ENCODE measurements around the gene MAPK8. TPM values are rescaled to one million over a fixed set of nuclear protein-coding genes. Genes with fewer than 3 reads are reported as not detected.

Gene MAPK8
- total and polyA plus RNA-seq, 10 donors = 5.2 to 61.4 (median 37.4) TPM

DNA sequence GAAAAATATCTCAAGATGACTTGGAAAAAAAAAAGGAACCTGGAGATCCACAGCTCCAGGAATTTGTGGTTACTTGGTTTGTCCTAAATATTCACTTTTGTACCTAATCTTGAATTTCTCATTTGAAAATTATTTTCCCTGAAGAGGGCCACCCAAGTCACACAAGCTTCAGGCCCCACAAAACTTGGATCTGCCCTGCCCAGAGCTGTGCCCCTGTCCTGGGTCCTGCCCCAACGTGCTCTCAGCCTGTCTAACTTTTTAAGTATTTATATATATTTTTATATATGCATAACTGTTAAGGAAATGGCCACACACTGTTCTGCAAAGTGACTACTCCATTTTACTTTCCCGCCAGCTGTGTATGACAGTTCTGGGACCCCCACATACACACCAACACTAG, 174.9 kb downstream of the MAPK8 start:
- H3K4me3 ChIP-seq = no peak overlapping the region
- no peaks in the 10 kb centered on the region for H3K9me3 ChIP-seq
- TF ChIP-seq POLR2A (IDR thresholded peaks at IDR 0.05) (no peak), CTCF (IDR thresholded peaks at IDR 0.05 in 8 of 11, conservative IDR thresholded peaks at IDR 0.05 in 3 of 11) (no peak), POLR2AphosphoS5 (IDR thresholded peaks at IDR 0.05) (no peak)
- intact Hi-C loops (cut with DNase I; ENCODE audit: low total_unique reads) = no loop called here
- H3K4me1 ChIP-seq = no peaks in the 10 kb centered on the region
- peaks cover 0 to 21% (median 0%) of the 10 kb centered on the region in 7 donors for H3K27me3 ChIP-seq (replicated peaks in 1 of 7)
- no peak for DNase-seq
- WGBS, 5 donors = 56 to 72% (median 63%) methylated on average over 2 of the region's 2 CpGs
- H3K36me3 ChIP-seq = no peaks in the 10 kb centered on the region
- no peak overlapping the region for H3K27ac ChIP-seq

DNA sequence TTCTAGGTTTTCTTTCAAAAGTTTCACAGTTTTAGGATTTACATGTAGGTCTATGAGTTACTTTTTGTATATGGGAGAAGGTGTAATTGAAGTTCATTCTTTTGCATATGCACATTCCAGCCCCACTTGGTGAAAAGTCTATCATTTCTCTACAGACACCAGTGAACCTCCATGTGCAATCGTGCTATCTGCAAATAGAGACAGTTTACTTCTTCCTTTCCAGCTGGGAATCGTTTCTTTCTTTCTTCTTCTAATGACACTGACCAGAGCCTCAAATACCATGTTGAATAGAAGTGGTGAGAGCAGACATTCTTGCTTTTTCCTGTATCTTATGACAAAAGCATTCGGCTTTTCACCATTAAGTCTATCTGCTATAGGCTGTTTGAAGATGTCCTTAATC, 175.7 kb downstream of the MAPK8 start:
- H3K36me3 ChIP-seq = no peaks in the 10 kb centered on the region
- H3K9me3 ChIP-seq = peaks cover 0 to 3% (median 0%) of the 10 kb centered on the region in 8 donors
- H3K27ac ChIP-seq = no peak overlapping the region
- DNase-seq = no peak
- H3K27me3 ChIP-seq (replicated peaks in 1 of 7) = peaks cover 0 to 17% (median 0%) of the 10 kb centered on the region in 7 donors
- no peak overlapping the region for H3K4me3 ChIP-seq
- 70 to 80% (median 74%) methylated on average over 3 of the region's 3 CpGs for WGBS, 5 donors
- intact Hi-C loops (cut with DNase I; ENCODE audit: low total_unique reads) = no loop called here
- TF ChIP-seq CTCF (IDR thresholded peaks at IDR 0.05 in 8 of 11, conservative IDR thresholded peaks at IDR 0.05 in 3 of 11) (no peak), POLR2A (IDR thresholded peaks at IDR 0.05) (no peak), POLR2AphosphoS5 (IDR thresholded peaks at IDR 0.05) (no peak)
- no peaks in the 10 kb centered on the region for H3K4me1 ChIP-seq

DNA sequence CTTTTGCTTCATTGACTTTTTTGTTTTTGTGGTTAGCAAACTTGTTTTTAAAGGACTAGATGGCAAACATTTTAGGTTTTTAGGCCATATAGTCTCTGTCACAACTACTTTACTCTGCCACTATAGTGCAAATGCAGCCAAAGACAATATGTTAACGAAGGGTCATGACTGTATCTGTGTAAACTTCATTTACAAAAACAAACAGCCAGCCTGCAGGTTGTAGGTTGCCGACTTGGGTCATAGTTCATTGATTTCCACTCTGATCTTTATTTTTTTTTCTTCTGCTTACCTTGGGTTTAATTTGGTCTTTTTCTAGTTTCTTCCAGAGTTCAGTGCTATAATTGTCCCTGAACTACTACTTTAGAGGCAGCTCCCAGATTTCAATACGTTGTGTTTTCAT, 178.4 kb downstream of the MAPK8 start:
- Histone ChIP-seq H3K36me3 (no peaks in the 10 kb centered on the region), H3K4me1 (no peaks in the 10 kb centered on the region), H3K27me3 (replicated peaks in 1 of 7) (peaks cover 0 to 9% (median 0%) of the 10 kb centered on the region in 7 donors), H3K9me3 (peaks cover 0 to 3% (median 0%) of the 10 kb centered on the region in 8 donors), H3K4me3 (no peak overlapping the region), H3K27ac (no peak overlapping the region)
- intact Hi-C loops (cut with DNase I; ENCODE audit: low total_unique reads) = no loop called here
- TF ChIP-seq CTCF (IDR thresholded peaks at IDR 0.05 in 8 of 11, conservative IDR thresholded peaks at IDR 0.05 in 3 of 11) = no peak
- no peak for TF ChIP-seq POLR2A (IDR thresholded peaks at IDR 0.05)
- TF ChIP-seq POLR2AphosphoS5 (IDR thresholded peaks at IDR 0.05) = no peak
- no peak for DNase-seq
- 75 to 83% (median 79%) methylated on average over 3 of the region's 3 CpGs for whole genome bisulfite sequencing, 5 donors

DNA sequence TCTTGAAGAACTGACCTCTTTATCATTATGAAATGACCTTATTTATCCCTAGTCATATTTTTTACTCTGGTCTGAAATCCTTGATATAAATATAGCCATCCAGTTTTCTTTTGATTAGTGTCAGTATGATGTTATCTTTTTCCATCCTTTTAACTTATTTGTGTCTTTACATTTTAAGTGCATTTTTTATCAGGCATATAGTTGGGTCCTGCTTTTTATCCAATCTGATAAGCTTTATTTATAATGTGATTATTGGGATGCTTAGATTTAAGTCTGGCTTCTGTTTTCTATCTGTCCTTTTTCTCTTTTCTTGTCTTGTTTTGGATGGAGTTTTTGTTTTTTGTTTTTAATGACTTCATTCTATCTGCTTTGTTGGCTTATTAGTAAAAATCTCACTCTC, 179.2 kb downstream of the MAPK8 start:
- no peak overlapping the region for H3K27ac ChIP-seq
- DNase-seq = no peak
- no peak overlapping the region for H3K4me3 ChIP-seq
- H3K9me3 ChIP-seq = peaks cover 0 to 3% (median 0%) of the 10 kb centered on the region in 8 donors
- H3K27me3 ChIP-seq (replicated peaks in 1 of 7) = peaks cover 0 to 4% (median 0%) of the 10 kb centered on the region in 7 donors
- intact Hi-C loops (cut with DNase I; ENCODE audit: low total_unique reads) = no loop called here
- H3K36me3 ChIP-seq = no peaks in the 10 kb centered on the region
- TF ChIP-seq POLR2AphosphoS5 (IDR thresholded peaks at IDR 0.05) = no peak
- TF ChIP-seq CTCF (IDR thresholded peaks at IDR 0.05 in 8 of 11, conservative IDR thresholded peaks at IDR 0.05 in 3 of 11) = no peak
- no peak for TF ChIP-seq POLR2A (IDR thresholded peaks at IDR 0.05)
- H3K4me1 ChIP-seq = no peaks in the 10 kb centered on the region
